Neuronal stem cell (in vitro differentiated cells): Measurements from ENCODE around the gene ADH4.

Experiments used
- DNase-seq: peaks from one replicate; pipeline ENCODE4 v3.0.0-alpha.2; 2013; ENCODE audit warnings: low spot score
- H2AFZ ChIP-seq: one replicate; pipeline ENCODE4 v1.6.1; 2013; ENCODE audit warnings: mild to moderate bottlenecking, low read length, inconsistent platforms
- H2AK5ac ChIP-seq: 2 replicates; pipeline ENCODE4 v1.6.1; 2013; ENCODE audit warnings: low read depth, mild to moderate bottlenecking, inconsistent platforms, low read length, moderate library complexity, mixed read lengths
- H2BK120ac ChIP-seq: 2 replicates; pipeline ENCODE4 v1.6.1; 2013; ENCODE audit warnings: low read depth, mild to moderate bottlenecking, inconsistent platforms, low read length, moderate library complexity, mixed read lengths
- H2BK12ac ChIP-seq: one replicate; pipeline ENCODE4 v1.6.1; 2013; ENCODE audit warnings: low read length, inconsistent platforms
- H2BK15ac ChIP-seq: 2 replicates; pipeline ENCODE4 v1.6.1; 2013; ENCODE audit warnings: mild to moderate bottlenecking, low read length, inconsistent platforms, mixed read lengths
- H2BK5ac ChIP-seq: one replicate; pipeline ENCODE4 v1.6.1; 2013; ENCODE audit warnings: inconsistent platforms, mild to moderate bottlenecking, low read length, moderate library complexity
- H3K14ac ChIP-seq: one replicate; pipeline ENCODE4 v1.6.1; 2013; ENCODE audit warnings: low read length, inconsistent platforms
- H3K18ac ChIP-seq: 2 replicates; pipeline ENCODE4 v1.6.1; 2013; ENCODE audit warnings: low read length, inconsistent platforms
- H3K23ac ChIP-seq: 2 replicates; pipeline ENCODE4 v1.6.1; 2013; ENCODE audit warnings: low read depth, mild to moderate bottlenecking, mixed read lengths, low read length, inconsistent platforms; ENCODE audit not compliant: poor library complexity
- H3K27ac ChIP-seq: replicated peaks from 3 replicates; pipeline ENCODE4 v1.5.1; 2013; ENCODE audit warnings: low read length, inconsistent platforms
- H3K27me3 ChIP-seq, 3 experiments: 2 replicates each; pipeline ENCODE4 v1.6.1; 2013; ENCODE audit warnings: low read length in 3 of 3, mild to moderate bottlenecking in 2 of 3, inconsistent platforms in 1 of 3, low read depth in 1 of 3, mixed read lengths in 1 of 3, moderate library complexity in 1 of 3; ENCODE audit not compliant: control insufficient read depth in 3 of 3, insufficient read depth in 3 of 3
- H3K36me3 ChIP-seq, 2 donors: replicated peaks in 1 of 2; 2 replicates each; pipeline ENCODE4 v1.6.1; 2013; ENCODE audit warnings: low read length in 2 of 2; ENCODE audit not compliant: control insufficient read depth in 2 of 2, insufficient read depth in 2 of 2
- H3K4ac ChIP-seq: 2 replicates; pipeline ENCODE4 v1.6.1; 2013; ENCODE audit warnings: inconsistent platforms, mild to moderate bottlenecking, low read length, moderate library complexity
- H3K4me1 ChIP-seq, 2 donors: 1 replicate in 1 of 2; 2 replicates in 1 of 2; pipeline ENCODE4 v1.6.1; 2013; ENCODE audit warnings: low read length in 2 of 2, low read depth in 1 of 2; ENCODE audit not compliant: control insufficient read depth in 2 of 2, insufficient read depth in 1 of 2
- H3K4me2 ChIP-seq: one replicate; pipeline ENCODE4 v1.6.1; 2013; ENCODE audit warnings: mild to moderate bottlenecking, low read length, inconsistent platforms; ENCODE audit not compliant: insufficient read depth, poor library complexity, severe bottlenecking
- H3K4me3 ChIP-seq, 2 donors: 2 replicates each; pipeline ENCODE4 v1.5.1; 2013; ENCODE audit warnings: low read length in 2 of 2, mild to moderate bottlenecking in 2 of 2, inconsistent platforms in 1 of 2, moderate library complexity in 1 of 2
- H3K79me1 ChIP-seq: one replicate; pipeline ENCODE4 v1.6.1; 2013; ENCODE audit warnings: low read depth, mild to moderate bottlenecking, inconsistent platforms, low read length, moderate library complexity
- H3K9ac ChIP-seq: one replicate; pipeline ENCODE4 v1.6.1; 2013; ENCODE audit warnings: mild to moderate bottlenecking, low read depth, low read length, inconsistent platforms; ENCODE audit not compliant: poor library complexity
- H3K9me3 ChIP-seq, 2 donors: replicated peaks in 1 of 2; 2 replicates each; pipeline versions ENCODE3 to v1.6.1; 2013; ENCODE audit warnings: low read length in 2 of 2, mild to moderate bottlenecking in 2 of 2, inconsistent platforms in 1 of 2, low read depth in 1 of 2, mixed read lengths in 1 of 2, moderate library complexity in 1 of 2; ENCODE audit not compliant: control insufficient read depth in 2 of 2, insufficient read depth in 1 of 2
- H4K8ac ChIP-seq: one replicate; pipeline ENCODE4 v1.6.1; 2013; ENCODE audit warnings: low read depth, mild to moderate bottlenecking, inconsistent platforms, low read length, moderate library complexity
- H4K91ac ChIP-seq: one replicate; pipeline ENCODE4 v1.6.1; 2013; ENCODE audit warnings: low read length, low read depth, mild to moderate bottlenecking, inconsistent platforms; ENCODE audit not compliant: poor library complexity
- WGBS, 2 donors: extraction: QIAGEN DNeasy Blood & Tissue Kit; methylation state at CpG; one replicate each; pipeline ENCODE4 v1.1.7; 2013; ENCODE audit warnings: missing lambda C conversion rate in 2 of 2, mixed read lengths in 1 of 2; ENCODE audit not compliant: insufficient read length in 2 of 2, insufficient replicate concordance in 1 of 2; ENCODE audit errors: extremely low coverage in 2 of 2; 5-methylcytosine and 5-hydroxymethylcytosine counted together

ADH4 gene

GRCh38 chr4:99079625-99080295, 64.3 kb downstream of the ADH4 start:
- no peak for DNase-seq
- H3K9me3 ChIP-seq = no peaks in the 10 kb centered on the region
- no peak overlapping the region for H2BK5ac ChIP-seq
- no peak overlapping the region for H4K91ac ChIP-seq
- H3K27me3 ChIP-seq = no peaks in the 10 kb centered on the region
- H3K4me3 ChIP-seq = no peak overlapping the region
- H3K36me3 ChIP-seq = peaks cover 42 to 100% of the 10 kb centered on the region in 2 donors
- H3K79me1 ChIP-seq = no peaks in the 10 kb centered on the region
- H2BK120ac ChIP-seq = no peak overlapping the region
- no peak overlapping the region for H2BK12ac ChIP-seq
- no peak overlapping the region for H3K9ac ChIP-seq
- H3K27ac ChIP-seq = no peak overlapping the region
- no peak overlapping the region for H2AK5ac ChIP-seq
- H3K23ac ChIP-seq = no peak overlapping the region
- no peak overlapping the region for H3K18ac ChIP-seq
- H3K4me2 ChIP-seq = no peak overlapping the region
- WGBS, 2 donors = no CpG with 5 or more reads among the region's 5 CpGs
- no peak overlapping the region for H2BK15ac ChIP-seq
- H2AFZ ChIP-seq = no peak overlapping the region
- H4K8ac ChIP-seq = no peak overlapping the region
- H3K14ac ChIP-seq = no peak overlapping the region
- H3K4ac ChIP-seq = no peak overlapping the region
- no peaks in the 10 kb centered on the region for H3K4me1 ChIP-seq

GRCh38 chr4:99078931-99079624, 65.0 kb downstream of the ADH4 start:
- Histone ChIP-seq H2AK5ac (no peak overlapping the region), H4K8ac (no peak overlapping the region), H3K14ac (no peak overlapping the region), H2BK5ac (no peak overlapping the region), H3K18ac (no peak overlapping the region), H3K9me3 (no peaks in the 10 kb centered on the region), H2BK120ac (no peak overlapping the region), H3K23ac (no peak overlapping the region), H3K4me3 (no peak overlapping the region), H3K36me3 (peaks cover 38 to 100% of the 10 kb centered on the region in 2 donors), H3K27ac (no peak overlapping the region), H4K91ac (no peak overlapping the region), H3K4me1 (no peaks in the 10 kb centered on the region), H2AFZ (no peak overlapping the region), H3K79me1 (no peaks in the 10 kb centered on the region), H3K27me3 (no peaks in the 10 kb centered on the region), H3K4ac (no peak overlapping the region), H2BK12ac (no peak overlapping the region), H2BK15ac (no peak overlapping the region), H3K4me2 (no peak overlapping the region), H3K9ac (no peak overlapping the region)
- no CpG with 5 or more reads among the region's 5 CpGs for WGBS, 2 donors
- no peak for DNase-seq

- Histone ChIP-seq H3K14ac (no peak overlapping the region), H2BK12ac (no peak overlapping the region), H2AK5ac (no peak overlapping the region), H3K23ac (no peak overlapping the region), H2BK120ac (no peak overlapping the region), H4K91ac (no peak overlapping the region), H4K8ac (no peak overlapping the region), H3K79me1 (no peaks in the 10 kb centered on the region), H2BK5ac (no peak overlapping the region), H3K4ac (no peak overlapping the region), H3K4me1 (no peaks in the 10 kb centered on the region), H3K27me3 (no peaks in the 10 kb centered on the region), H3K9ac (no peak overlapping the region), H3K9me3 (no peaks in the 10 kb centered on the region), H3K36me3 (peaks cover 36 to 100% of the 10 kb centered on the region in 2 donors), H3K27ac (no peak overlapping the region), H2BK15ac (no peak overlapping the region), H3K18ac (no peak overlapping the region), H3K4me2 (no peak overlapping the region), H3K4me3 (no peak overlapping the region), H2AFZ (no peak overlapping the region)
- WGBS, 2 donors = no CpG with 5 or more reads among the region's 5 CpGs
- no peak for DNase-seq
Measured at GRCh38 chr4:99078336-99078735, 65.8 kb downstream of the ADH4 start.

- H2BK12ac ChIP-seq = no peak overlapping the region
- WGBS, 2 donors = no CpG with 5 or more reads among the region's 4 CpGs
- H2BK5ac ChIP-seq = no peak overlapping the region
- H3K9ac ChIP-seq = no peak overlapping the region
- no peak overlapping the region for H3K4me3 ChIP-seq
- H2BK120ac ChIP-seq = no peak overlapping the region
- no peak overlapping the region for H3K4ac ChIP-seq
- no peak overlapping the region for H2AK5ac ChIP-seq
- no peak overlapping the region for H3K14ac ChIP-seq
- no peak for DNase-seq
- no peak overlapping the region for H3K27ac ChIP-seq
- peaks cover 33 to 99% of the 10 kb centered on the region in 2 donors for H3K36me3 ChIP-seq
- H3K27me3 ChIP-seq = no peaks in the 10 kb centered on the region
- H3K9me3 ChIP-seq = no peaks in the 10 kb centered on the region
- H3K79me1 ChIP-seq = no peaks in the 10 kb centered on the region
- no peak overlapping the region for H4K8ac ChIP-seq
- H2BK15ac ChIP-seq = no peak overlapping the region
- H4K91ac ChIP-seq = no peak overlapping the region
- no peak overlapping the region for H3K18ac ChIP-seq
- no peaks in the 10 kb centered on the region for H3K4me1 ChIP-seq
- no peak overlapping the region for H3K4me2 ChIP-seq
- H3K23ac ChIP-seq = no peak overlapping the region
- H2AFZ ChIP-seq = no peak overlapping the region
Measured at GRCh38 chr4:99077177-99077576, 66.9 kb downstream of the ADH4 start.
